GM21360 (cell line): ENCODE results near the gene CRLF3.
"Not testable (repeated sequence)": the region's sequence is repeated elsewhere in the genome, so short reads cannot be mapped to it uniquely, and the experiment has no call there.

Experiments
- ATAC-seq: cut with Tn5 transposase; IDR thresholded peaks from one replicate; pipeline ENCODE4 v1.9.1; 2021; ENCODE audit warnings: mild to moderate bottlenecking, moderate library complexity; ENCODE audit not compliant: unreplicated experiment

The CRLF3 gene

GRCh38 chr17:30824356-30825145 lies at the start of gene CRLF3:
CRLF3 (minus strand) TSS chr17:30824692; CDS start chr17:30824651, 41 bp downstream.
- ATAC-seq, result peak; percentile 79

- no peak for ATAC-seq
Observed at GRCh38 chr17:30869005-30869404, 44.5 kb upstream of the CRLF3 start.

DNA sequence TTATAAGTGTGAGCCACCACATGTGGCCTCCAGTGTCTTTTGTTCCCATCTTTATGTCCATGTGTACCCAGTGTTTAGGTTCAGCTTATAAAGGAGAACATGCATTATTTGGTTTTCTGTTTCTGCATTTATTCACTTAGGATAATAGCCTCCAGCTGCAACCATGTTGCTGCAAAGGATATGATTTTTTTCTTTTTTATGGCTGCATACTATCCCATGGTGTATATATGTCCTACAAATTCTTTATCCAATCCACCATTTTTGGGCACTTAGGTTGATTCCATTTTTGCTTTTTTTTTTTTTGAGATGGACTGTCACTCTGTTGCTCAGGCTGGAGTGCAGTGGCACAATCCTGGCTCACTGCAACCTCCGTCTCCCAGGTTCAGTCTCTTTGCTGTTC lies 40.1 kb upstream of the CRLF3 start:
- ATAC-seq, result no peak

- ATAC-seq, result no peak
Observed at GRCh38 chr17:30858556-30859250, 34.2 kb upstream of the CRLF3 start.

GRCh38 chr17:30854146-30854545 lies 29.7 kb upstream of the CRLF3 start:
- ATAC-seq, result no peak

- no peak for ATAC-seq
Observed at GRCh38 chr17:30848021-30848420, 23.5 kb upstream of the CRLF3 start.

GRCh38 chr17:30840771-30841170 lies 16.3 kb upstream of the CRLF3 start:
- no peak for ATAC-seq

DNA sequence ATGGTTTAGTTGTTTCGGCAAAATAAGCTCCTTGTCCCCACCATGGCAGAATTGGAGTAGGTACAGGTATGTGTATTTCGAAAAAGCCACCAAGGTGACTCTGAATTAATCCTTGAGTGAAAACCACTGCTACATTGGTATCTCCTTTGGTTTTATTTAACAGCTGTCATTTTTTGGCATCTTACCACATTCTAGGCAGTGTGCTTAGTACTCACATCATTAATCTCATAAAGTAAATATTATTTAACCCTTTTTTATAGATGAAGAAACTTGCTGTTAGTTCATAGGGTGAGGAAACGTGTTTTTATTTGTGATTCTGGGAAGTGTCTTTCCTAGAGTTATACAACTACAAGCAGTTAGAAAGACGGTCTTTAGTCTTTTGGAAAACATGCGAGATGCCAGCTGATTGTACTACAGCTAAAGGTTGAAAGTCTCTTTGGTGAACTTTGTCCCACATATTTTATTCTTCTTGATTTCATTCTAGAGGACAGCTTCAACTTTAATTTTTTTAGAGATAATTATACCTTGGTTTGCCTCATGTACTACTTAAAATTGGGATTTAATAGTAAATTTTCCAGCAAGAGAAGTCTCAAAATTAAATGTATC lies 13.8 kb upstream of the CRLF3 start:
- ATAC-seq, result no peak

GRCh38 chr17:30832438-30833124 lies 8.1 kb upstream of the CRLF3 start:
- ATAC-seq, result no peak

DNA sequence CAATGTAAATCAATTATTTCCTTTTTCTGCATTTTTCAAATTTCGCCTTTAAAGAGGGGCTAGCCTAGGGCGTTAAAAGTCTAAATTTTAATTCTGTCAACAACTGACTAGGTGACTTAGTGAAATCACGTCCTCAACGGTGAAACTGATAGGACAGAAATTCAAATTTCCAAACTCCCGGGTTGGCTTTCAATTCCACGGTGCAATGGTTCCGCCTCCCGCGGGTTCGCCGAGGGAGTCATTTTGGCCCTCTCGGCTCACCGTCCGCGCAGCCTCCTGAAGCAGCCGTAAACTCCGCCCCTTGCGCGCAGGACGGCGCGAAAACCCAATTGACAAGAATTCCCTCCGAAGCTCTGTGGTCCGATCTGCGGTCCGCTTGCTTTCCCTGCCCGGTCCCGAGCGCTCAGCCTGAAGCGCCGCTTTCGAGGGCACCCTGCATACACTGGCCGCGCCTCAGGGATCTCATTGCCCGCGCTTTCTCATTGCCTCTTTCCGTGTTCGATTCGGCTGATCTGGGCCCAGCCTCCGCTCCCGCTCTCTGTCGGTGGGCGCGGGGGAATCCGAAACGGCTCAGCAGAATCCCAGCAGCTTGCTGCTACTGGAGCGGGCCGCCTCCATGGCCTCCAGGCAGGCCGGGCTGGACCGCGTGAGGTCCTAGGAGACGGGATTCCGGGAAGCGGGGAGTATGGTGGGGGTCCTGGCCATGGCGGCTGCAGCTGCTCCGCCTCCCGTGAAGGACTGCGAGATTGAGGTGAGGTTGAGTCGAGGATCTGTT lies 7.4 kb upstream of the CRLF3 start, which contains the start of gene ATAD5:
TSS of gene ATAD5 (plus strand) at position 304 of the 775 bp plus-strand sequence. CDS start at position 686, 382 bp downstream.
- peak; percentile 67 for ATAC-seq

DNA sequence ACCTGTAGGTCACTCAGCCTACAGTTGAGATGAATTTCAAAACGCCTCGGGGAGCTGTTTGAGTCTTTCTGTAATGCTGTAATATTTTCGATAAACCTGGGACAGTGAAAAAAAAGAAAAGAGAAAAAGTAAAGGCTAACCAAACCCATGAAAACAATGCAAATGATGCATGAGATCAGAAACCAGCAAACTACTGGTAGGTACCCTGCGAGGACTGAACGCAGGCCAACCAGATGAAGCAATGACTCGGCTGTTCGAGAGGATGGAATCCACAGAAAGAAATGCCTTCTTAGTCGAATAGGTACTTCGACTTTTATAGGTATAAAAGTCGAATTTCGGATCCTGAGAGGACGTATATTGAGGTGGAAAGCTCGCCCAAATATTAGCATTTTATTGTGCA lies 6.8 kb upstream of the CRLF3 start:
- ATAC-seq, result no peak

DNA sequence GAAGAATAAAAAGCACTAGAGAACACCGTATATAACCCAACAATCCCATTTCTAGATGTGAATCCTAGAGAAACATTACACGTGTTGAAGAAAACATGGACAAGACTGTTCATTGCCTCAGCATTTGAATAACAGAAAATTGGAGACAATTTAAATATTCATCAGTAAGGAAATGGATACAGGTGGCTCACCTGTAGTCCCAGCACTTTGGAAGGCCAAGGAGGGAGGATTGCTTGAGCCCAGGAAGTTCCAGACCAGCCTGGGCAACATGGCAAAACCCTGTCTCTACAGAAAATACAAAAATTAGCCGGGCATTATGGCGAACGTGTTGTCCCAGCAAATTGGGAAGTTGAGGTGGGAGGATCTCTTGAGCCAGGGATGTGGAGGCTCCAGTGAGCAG lies 4.5 kb upstream of the CRLF3 start:
- no peak for ATAC-seq

DNA sequence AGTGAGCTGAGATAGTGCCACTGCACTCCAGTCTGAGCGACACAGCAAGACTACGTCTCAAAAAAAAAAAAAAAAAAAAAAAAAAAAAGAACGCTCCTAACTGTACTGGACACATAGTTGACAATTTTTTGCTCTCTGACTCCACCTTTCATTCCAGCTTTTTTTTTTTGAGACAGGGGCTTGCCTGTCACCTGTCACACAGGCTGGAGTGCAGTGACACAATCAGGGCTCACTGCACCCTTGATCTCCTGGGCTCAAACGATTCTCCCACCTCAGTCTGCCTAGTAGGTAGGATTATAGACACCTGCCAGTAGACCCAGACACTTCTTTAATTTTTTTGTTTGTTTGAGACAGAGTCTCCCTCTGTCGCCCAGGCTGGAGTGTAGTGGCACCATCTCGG lies 2.6 kb upstream of the CRLF3 start:
- ATAC-seq, result no peak

GRCh38 chr17:30824002-30824355 lies 513 bp downstream of the CRLF3 start:
- ATAC-seq, result peak; percentile 7

DNA sequence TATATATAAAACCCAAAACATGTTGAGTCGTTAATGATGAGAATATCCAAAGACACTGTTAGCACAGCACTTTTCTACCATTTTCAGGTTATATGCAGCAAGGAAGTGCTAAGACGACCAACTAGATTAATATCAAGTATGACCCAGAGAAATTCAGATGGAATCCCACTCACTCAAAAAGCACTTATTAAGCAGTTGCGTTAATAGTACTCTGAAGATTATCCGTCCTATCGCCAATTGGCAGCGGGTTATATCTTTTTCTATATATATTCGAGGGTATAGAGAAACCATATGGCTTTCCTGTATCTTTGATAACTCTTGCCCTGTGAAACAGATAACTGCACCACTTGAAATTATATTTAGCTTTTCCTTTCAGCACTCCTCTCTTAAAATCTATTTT lies 1.1 kb downstream of the CRLF3 start:
- ATAC-seq, result no peak

DNA sequence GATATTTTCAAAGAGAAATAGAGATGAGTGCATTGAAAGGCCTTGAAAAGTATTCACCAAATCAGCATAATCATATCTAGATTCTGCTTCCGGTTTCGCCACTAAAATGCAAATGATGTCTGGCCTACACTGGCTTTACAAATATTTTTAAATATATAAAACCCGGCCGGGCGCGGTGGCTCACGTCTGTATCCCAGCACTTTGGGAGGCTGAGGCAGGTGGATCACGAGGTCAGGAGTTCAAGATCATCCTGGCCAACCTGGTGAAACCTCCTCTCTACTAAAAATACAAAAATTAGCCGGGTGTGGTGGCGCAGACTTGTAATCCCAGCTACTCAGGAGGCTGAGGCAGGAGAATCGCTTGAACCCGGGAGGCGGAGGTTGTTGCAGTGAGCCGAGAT lies 1.6 kb downstream of the CRLF3 start:
- not testable (repeated sequence) for ATAC-seq

- no peak for ATAC-seq
Observed at GRCh38 chr17:30821871-30822723, 2.4 kb downstream of the CRLF3 start.

DNA sequence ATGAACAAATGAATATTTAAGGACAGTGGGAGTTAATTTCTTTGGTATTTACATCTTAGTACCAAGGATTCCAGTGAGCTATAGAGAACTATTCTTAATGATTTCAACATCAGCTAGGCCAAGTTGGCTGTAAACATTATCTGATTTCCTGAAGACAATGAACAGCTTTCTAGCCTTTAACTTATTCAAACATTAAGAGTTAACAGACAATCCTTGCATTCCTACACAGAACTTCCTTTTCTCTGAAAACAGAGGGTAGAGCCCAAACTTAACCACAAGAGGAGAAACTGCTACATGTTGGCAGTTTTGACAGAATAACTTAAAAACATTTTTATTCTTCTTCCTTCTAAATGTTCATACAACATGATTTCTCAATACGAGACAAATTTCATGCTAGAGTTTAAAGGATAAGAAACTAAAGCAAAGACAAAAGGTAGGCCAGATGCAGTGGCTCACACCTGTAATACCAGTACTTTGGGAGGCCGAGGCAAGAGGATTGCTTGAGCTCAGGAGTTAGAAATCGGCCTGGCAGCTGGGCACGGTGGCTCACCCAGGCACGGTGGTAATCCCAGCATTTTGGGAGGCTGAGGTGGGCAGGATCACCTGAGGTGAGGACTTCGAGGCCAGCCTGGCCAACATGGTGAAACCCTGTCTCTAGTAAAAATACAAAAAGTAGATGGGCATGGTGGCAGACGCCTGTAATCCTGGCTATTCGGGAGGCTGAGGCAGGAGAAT lies 4.4 kb downstream of the CRLF3 start:
- ATAC-seq, result no peak

DNA sequence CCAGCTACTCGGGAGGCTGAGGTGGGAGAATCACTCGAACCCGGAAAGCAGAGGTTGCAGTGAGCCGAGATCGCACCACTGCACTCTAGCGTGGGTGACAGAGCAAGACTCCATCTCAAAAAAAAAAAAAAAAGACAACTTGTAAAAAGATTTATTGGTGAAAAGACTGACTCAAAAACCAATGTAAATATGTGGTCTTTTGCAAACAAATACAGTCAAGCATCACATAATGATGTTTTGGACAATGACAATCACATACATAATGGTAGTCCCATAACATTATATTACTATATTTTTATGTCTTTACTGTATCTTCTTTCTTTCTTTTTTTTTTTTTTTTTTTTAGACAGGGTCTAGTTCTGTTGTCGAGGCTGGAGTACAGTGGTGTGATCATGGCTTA lies 8.3 kb downstream of the CRLF3 start:
- no peak for ATAC-seq
